ENCODE data around the gene NEGR1.

DNA sequence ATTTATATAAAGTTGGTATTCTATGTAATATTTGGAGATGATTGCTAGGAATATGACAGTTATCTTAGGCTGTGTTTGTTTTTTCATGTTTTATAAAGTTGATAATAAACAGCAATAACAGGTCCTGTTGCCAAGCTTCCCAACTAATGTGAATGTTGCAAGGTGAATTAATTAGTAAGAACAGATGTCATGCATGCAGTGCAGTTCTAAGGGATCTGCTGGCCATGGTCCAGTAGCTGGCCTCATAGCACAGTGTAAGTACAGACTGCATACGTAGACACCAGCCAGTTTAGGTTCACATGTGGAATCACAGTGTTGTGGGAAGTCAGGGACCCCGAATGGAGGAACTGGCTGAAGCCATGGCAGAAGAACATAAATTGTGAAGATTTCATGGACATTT is 478.2 kb downstream of the NEGR1 start:
- TF ChIP-seq, protein P1, sequence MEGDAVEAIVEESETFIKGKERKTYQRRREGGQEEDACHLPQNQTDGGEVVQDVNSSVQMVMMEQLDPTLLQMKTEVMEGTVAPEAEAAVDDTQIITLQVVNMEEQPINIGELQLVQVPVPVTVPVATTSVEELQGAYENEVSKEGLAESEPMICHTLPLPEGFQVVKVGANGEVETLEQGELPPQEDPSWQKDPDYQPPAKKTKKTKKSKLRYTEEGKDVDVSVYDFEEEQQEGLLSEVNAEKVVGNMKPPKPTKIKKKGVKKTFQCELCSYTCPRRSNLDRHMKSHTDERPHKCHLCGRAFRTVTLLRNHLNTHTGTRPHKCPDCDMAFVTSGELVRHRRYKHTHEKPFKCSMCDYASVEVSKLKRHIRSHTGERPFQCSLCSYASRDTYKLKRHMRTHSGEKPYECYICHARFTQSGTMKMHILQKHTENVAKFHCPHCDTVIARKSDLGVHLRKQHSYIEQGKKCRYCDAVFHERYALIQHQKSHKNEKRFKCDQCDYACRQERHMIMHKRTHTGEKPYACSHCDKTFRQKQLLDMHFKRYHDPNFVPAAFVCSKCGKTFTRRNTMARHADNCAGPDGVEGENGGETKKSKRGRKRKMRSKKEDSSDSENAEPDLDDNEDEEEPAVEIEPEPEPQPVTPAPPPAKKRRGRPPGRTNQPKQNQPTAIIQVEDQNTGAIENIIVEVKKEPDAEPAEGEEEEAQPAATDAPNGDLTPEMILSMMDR (IDR thresholded peaks at IDR 0.05; ENCODE audit: low read depth, low read length), result no peak
- TF ChIP-seq POLR2A (IDR thresholded peaks at IDR 0.05; ENCODE audit: extremely low read depth, insufficient read length), result no peak
- no peak for TF ChIP-seq MAX (IDR thresholded peaks at IDR 0.05; ENCODE audit: low read depth, low read length)

All from NB4 (cell line).